GM21360 (cell line): ENCODE measurements around the gene NAV2.

Experiments
- ATAC-seq: cut with Tn5 transposase; IDR thresholded peaks from one replicate; pipeline ENCODE4 v1.9.1; 2021; ENCODE audit warnings: mild to moderate bottlenecking, moderate library complexity; ENCODE audit not compliant: unreplicated experiment

The NAV2 gene

GRCh38 chr11:20161230-20161918 lies 448.7 kb downstream of the NAV2 start:
- ATAC-seq, result no peak

- no peak for ATAC-seq
Observed at GRCh38 chr11:20161923-20162744, 449.5 kb downstream of the NAV2 start.

GRCh38 chr11:20162824-20163782 lies 450.5 kb downstream of the NAV2 start:
- no peak for ATAC-seq

GRCh38 chr11:20163783-20164481 lies 451.3 kb downstream of the NAV2 start:
- ATAC-seq, result no peak
